KOPT-K1 (cell line): ENCODE data around the gene CEP72.

ENCODE experiments used
- H3K27ac ChIP-seq: fragments of 200-600 bp; sonication (generic); 2 replicates; pipeline ENCODE4 v1.5.1; 2016; ENCODE audit warnings: antibody characterized with exemption, mild to moderate bottlenecking, low read depth, low read length; ENCODE audit not compliant: poor library complexity, severe bottlenecking
- H3K36me3 ChIP-seq: fragments of 200-600 bp; sonication (generic); 2 replicates; pipeline ENCODE4 v1.5.1; 2017; ENCODE audit warnings: antibody characterized with exemption, mild to moderate bottlenecking, low read length, moderate library complexity; ENCODE audit not compliant: insufficient read depth
- H3K9me3 ChIP-seq: fragments of 200-600 bp; sonication (generic); 2 replicates; pipeline ENCODE4 v1.5.1; 2017; ENCODE audit warnings: antibody characterized with exemption, low read length, mild to moderate bottlenecking; ENCODE audit not compliant: insufficient read depth, poor library complexity, severe bottlenecking

The CEP72 gene

GRCh38 chr5:655406-655805 is 43.3 kb downstream of the CEP72 start:
- H3K27ac ChIP-seq = no peak overlapping the region
- peaks cover 88% of the 10 kb centered on the region for H3K36me3 ChIP-seq
- no peaks in the 10 kb centered on the region for H3K9me3 ChIP-seq

DNA sequence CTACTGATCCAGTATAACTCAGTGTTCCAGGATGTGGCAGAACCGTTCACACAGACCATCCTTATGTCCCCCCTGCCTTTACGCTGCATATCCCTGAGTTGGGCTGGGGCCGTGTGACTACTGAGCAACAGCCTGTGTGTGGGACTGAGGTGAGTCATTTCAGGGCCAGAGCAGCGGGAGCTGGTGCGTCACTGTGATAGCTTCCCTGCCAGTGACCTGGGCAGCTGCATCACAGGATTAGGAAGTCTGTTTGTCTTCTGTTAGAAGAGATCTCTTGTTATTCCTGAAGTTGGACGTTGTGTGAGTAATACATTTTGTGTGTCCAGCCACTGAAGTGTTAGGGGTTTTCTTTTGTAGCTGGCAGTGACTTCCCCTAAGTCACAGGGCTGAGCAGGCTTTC is 45.4 kb downstream of the CEP72 start:
- Histone ChIP-seq H3K9me3 (no peaks in the 10 kb centered on the region), H3K36me3 (peaks cover 86% of the 10 kb centered on the region), H3K27ac (no peak overlapping the region)

DNA sequence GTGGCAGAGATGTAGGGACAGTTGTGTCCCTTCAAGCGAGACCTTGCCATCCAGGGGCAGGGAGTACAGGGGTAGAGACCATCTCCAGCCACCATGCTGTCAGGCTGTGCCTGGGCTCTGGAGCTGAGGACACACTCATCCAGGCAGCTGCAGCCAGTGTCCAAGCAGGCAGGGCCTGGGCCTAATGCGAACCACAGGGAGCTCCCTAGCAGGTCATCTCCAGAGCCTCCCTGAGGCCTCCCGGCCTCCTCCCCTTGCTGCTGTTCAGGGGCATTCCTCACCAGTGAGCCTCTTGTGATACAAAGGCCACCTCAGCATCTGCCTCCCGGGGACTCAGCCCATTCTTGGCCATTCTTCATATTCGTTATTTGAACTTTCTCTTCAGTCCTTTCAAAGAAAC is 46.0 kb downstream of the CEP72 start:
- peaks cover 80% of the 10 kb centered on the region for H3K36me3 ChIP-seq
- H3K9me3 ChIP-seq = no peaks in the 10 kb centered on the region
- H3K27ac ChIP-seq = no peak overlapping the region

- no peak overlapping the region for H3K27ac ChIP-seq
- no peaks in the 10 kb centered on the region for H3K9me3 ChIP-seq
- peaks cover 80% of the 10 kb centered on the region for H3K36me3 ChIP-seq
Measured at GRCh38 chr5:659496-660263, 47.5 kb downstream of the CEP72 start.

DNA sequence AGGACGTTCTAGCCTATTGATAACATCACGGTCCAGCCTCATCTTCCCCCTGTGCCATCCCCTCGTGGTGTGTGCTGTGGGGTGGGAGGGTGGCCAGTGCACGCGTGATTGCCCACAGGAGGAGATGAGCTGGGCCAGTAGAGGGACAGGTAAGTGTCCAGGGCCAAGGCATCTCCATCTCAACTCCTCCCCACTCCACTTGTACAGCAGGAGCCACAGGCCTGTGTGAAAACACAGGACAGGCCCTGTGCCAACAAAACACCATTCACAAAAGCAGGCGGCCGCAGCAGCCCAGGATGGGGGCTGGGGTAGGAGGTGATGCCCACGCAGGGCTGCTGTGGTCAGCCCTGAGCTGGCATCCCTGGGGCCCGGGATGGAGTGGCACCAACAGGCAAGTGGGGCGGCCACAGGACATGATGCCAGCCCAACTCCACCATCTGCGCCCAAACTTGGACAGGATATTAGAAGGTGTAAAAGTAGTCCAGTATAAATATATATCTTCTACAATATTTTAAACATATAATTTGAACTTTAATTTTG is 48.4 kb downstream of the CEP72 start:
- H3K27ac ChIP-seq = no peak overlapping the region
- no peaks in the 10 kb centered on the region for H3K9me3 ChIP-seq
- H3K36me3 ChIP-seq = peaks cover 82% of the 10 kb centered on the region

- no peak overlapping the region for H3K27ac ChIP-seq
- no peaks in the 10 kb centered on the region for H3K9me3 ChIP-seq
- H3K36me3 ChIP-seq = peaks cover 66% of the 10 kb centered on the region
Measured at GRCh38 chr5:661891-662750, 50.0 kb downstream of the CEP72 start.

DNA sequence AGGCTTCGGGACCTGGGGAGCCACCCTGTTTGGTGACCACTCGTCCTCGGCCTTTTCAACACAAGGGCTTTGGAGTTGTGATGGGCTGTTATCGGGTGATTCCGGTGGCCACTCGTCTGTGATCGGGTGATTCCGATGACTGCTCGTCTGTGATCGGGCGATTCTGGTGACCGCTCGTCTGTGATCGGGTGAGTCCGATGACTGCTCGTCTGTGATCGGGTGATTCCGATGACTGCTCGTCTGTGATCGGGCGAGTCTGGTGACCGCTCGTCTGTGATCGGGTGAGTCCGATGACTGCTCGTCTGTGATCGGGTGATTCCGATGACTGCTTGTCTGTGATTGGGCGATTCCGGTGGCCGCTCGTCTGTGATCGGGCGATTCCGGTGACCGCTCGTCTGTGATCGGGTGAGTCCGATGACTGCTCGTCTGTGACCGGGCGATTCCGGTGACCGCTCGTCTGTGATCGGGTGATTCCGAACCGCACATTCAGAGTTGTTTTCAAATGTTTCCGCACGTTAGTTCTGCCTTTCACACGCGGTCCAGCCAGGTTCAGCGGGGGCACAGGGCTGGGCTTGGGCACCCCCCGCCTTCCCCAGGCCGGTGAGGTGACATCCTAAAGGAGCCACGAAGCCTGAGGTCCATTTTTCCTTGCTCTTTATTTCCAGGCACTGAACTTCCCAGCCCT is 50.8 kb downstream of the CEP72 start:
- Histone ChIP-seq H3K9me3 (no peaks in the 10 kb centered on the region), H3K27ac (no peak overlapping the region), H3K36me3 (peaks cover 58% of the 10 kb centered on the region)

DNA sequence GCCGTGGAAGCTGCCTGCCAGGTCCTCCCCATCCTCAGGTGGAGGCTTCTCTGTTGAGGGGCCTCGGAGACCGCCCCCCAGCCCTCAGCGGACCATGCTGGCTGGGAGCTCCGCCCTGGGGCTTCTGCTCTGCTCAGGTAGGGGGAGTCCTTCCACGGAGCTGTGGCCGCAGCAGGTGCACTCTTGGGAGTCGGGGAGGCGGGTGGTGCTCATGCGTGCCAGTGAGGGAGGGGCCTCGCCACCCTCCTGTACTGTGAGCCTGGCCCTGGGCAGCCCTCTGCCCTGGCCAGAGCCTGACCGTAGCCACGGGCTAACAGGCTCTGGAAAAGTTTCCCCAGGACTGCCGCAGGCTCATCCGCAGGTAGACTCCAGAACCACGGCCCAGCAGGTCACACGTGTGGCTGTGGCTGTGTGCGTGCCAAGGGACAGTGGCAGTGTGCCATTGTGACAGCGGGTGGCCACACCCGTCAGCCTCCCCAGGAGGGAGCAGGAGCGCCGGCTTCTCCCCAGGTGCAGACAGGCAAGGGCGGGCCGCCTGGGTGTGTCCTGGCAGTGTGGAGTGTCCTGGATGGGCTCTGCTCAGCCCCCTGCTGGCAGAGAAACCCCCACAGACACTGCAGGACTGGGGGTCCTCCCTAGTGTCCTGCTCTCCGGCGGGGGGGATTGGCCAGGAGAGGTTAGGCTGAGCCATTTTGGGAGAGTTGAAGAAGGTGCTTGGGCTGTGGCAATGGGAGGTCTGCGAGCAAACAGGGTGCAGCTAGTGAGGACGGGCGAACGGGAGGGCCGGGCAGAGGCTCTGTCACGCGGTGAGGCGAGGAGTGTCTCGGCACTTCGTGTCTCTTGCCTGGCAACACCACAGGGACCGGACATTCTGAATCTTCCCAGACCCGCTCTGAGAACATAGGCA is 51.5 kb downstream of the CEP72 start:
- H3K9me3 ChIP-seq = no peaks in the 10 kb centered on the region
- H3K27ac ChIP-seq = no peak overlapping the region
- H3K36me3 ChIP-seq = peaks cover 57% of the 10 kb centered on the region

DNA sequence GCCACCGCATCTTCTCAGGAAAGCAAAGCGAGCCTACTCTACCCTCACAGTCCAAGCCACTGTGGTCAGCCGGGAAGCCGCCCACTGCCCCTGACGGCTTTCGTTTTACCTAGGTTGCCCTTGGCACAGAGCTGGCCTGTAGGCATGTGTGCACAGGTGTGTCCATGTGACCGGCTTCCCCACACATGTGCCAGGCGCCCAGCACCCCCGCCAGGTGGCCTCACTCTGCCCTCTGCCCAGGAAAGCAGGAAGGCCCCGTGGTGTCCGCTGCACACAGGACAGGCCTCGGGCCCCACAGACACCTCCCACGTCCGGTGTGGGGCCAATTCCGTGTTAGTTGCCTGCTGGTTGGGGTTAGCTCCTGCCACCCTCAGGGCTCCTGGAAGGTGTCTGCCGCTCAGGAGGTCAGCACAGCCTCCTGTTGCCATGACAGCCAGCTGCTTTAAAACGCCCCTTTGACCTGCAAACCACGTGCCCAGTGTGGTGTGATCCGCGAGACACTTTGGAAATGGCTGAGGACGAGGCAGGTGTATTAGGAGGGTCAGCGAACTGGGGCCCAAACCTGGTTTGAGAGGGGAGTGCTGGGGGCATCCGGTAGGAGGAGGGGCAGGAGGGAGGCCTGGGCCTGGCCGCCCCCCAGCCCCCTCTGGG is 52.3 kb downstream of the CEP72 start:
- Histone ChIP-seq H3K27ac (no peak overlapping the region), H3K36me3 (peaks cover 53% of the 10 kb centered on the region)

GRCh38 chr5:664994-665360 is 52.8 kb downstream of the CEP72 start:
- Histone ChIP-seq H3K27ac (no peak overlapping the region), H3K9me3 (no peaks in the 10 kb centered on the region), H3K36me3 (peaks cover 48% of the 10 kb centered on the region)

More for the DNA sequence above, 52.3 kb downstream of the CEP72 start:
- no peaks in the 10 kb centered on the region for H3K9me3 ChIP-seq

DNA sequence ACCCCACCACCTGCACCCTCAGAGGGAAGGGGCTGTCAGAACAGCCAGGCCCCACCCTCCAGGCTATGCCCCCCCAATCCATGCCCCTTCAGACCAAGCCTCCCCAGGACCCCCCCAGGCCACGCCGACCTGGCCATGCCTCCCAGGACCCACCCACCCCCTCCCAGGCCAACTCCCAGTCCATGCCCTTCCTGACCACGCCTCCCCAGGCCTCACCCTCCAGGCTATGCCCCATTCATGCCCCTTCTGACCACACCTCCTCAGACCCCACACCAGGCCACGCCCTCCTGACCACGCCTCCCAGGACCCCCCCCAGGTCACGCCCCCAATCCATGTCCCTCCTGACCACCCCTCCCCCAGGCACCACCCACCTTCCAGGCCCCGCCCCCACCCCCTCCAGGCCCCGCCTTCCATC is 53.4 kb downstream of the CEP72 start:
- no peak overlapping the region for H3K27ac ChIP-seq
- H3K36me3 ChIP-seq = peaks cover 42% of the 10 kb centered on the region
- no peaks in the 10 kb centered on the region for H3K9me3 ChIP-seq

DNA sequence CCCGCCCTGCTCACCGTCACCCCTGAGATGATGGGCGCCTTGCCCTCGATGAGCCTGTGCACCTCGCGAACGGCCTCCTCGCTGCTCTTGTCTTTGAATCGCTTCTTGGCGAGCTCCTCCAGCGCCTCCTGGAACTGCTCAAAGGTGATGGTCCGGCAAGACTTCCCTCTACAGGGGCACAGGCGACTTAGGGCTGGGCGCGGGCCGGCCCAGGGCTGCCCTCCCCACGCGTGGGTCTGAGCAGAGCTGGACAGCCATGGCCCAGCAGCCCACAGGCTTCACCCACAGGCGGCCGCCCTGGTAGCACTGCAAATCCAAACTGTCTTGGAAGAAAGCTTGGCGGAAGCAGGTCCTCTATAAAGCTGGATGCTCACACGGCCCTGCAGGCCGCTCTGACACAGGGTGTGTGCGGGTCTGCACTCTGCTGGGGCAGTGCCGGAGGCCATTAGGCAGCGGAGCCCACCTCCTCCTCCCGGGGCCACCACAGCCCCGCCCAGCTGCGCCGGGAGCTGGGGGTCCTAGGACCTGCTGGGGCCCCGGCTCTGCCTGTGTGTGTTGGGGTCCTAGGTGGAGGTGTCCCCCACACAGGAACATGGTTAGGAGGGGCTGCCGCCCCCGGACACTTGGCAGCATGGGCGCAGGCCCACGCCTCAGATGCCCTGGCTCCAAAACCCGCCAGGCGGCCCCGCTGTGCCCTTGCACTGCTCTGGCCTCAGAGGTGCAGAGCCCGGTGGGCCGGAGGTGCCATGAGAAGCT is 54.0 kb downstream of the CEP72 start:
- peaks cover 37% of the 10 kb centered on the region for H3K36me3 ChIP-seq

GRCh38 chr5:666816-667498 is 54.8 kb downstream of the CEP72 start:
- H3K9me3 ChIP-seq = no peaks in the 10 kb centered on the region
- peaks cover 30% of the 10 kb centered on the region for H3K36me3 ChIP-seq
- H3K27ac ChIP-seq = no peak overlapping the region

More for the DNA sequence above, 54.0 kb downstream of the CEP72 start:
- H3K27ac ChIP-seq = no peak overlapping the region
- no peaks in the 10 kb centered on the region for H3K9me3 ChIP-seq
